ENCODE results near the gene GALNT15.

The GALNT15 gene

DNA sequence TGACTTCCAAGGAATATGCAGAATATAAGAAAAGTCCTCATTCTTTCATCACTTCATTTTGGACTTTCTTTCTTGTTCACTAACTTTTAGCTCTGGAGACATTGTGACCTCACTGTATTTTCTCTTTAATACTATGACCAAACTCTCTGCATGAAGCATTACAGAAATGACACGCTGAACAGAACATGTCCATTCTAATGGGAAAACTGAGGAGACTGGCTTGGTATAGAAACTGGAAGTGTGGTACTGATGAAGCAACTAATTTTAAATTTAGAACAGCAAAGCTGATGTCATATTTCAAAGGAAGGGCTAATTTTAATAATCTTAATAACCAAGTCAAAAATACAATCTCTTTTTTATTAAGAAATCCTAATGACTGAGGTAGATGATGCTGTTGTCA lies 85.6 kb downstream of the GALNT15 start:
- H3K9me3 ChIP-seq (ENCODE audit: control insufficient read depth, insufficient read depth, low read length) = no peaks in the 10 kb centered on the region
- peaks cover 4% of the 10 kb centered on the region; the same call in 1 of the 2 replicates for H3K36me3 ChIP-seq (ENCODE audit: control insufficient read depth, insufficient read depth, low read length)
- no peaks in the 10 kb centered on the region for H3K4me1 ChIP-seq (ENCODE audit: control insufficient read depth, insufficient read depth, low read length)
- H3K27ac ChIP-seq (ENCODE audit: low read length) = no peak overlapping the region
- WGBS (ENCODE audit: insufficient coverage, insufficient read length) = no CpG with 5 or more reads among the region's 1 CpG
- H3K4me3 ChIP-seq (ENCODE audit: low read length) = no peak overlapping the region
- no peak for DNase-seq (ENCODE audit: low read depth, low spot score)
- H3K27me3 ChIP-seq (ENCODE audit: control insufficient read depth, insufficient read depth, low read length) = no peaks in the 10 kb centered on the region

DNA sequence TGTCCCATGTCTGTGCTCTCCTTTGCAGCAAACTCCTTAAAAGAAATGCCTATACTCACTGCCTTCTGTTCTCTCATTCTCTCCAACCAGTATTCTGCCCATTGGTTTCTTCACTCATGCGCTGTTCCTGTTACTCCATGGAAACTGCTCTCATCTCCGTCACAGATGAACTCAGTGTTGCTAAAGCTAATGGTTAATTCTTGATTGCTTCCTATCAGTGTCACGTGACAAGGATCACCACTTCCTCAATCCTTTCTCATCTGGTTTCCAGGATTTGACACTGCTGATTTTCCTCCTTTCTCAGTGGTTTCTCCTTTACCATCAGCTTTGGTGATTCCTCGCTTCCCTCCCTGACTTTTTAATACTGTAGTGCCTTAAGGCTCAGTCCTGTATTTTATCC lies 87.7 kb downstream of the GALNT15 start:
- no peaks in the 10 kb centered on the region for H3K4me1 ChIP-seq (ENCODE audit: control insufficient read depth, insufficient read depth, low read length)
- no peak overlapping the region for H3K4me3 ChIP-seq (ENCODE audit: low read length)
- H3K9me3 ChIP-seq (ENCODE audit: control insufficient read depth, insufficient read depth, low read length) = no peaks in the 10 kb centered on the region
- H3K27ac ChIP-seq (ENCODE audit: low read length) = no peak overlapping the region
- H3K27me3 ChIP-seq (ENCODE audit: control insufficient read depth, insufficient read depth, low read length) = no peaks in the 10 kb centered on the region
- no CpG with 5 or more reads among the region's 4 CpGs for WGBS (ENCODE audit: insufficient coverage, insufficient read length)
- H3K36me3 ChIP-seq (ENCODE audit: control insufficient read depth, insufficient read depth, low read length) = peaks cover 4% of the 10 kb centered on the region; the same call in 1 of the 2 replicates
- DNase-seq (ENCODE audit: low read depth, low spot score) = no peak

DNA sequence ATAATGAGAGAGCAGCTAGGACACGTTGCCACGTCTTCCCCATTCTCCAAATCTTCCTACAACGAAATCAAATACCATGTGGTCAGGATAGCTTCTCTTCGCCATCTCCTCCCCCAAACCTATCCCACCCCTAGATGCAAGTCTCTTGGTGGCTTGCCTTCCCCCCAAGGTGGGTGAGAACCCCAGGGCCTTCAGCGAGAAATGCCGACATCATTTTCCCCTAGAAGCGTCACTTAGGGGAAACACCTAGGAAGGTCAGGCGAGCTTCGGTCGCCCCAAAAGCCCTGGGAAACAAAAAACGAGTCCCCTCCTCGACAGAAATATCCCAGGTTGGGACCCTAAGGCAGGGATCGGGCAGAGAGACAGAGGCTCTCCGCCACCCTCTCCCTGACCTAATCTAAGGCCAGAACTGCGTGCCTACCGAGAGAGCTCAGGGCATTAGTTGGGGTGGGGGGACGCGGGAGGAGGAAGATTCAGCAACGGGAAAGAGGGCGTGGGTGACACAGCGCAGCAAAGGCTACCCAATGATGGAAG lies 89.8 kb downstream of the GALNT15 start:
- peaks cover 4% of the 10 kb centered on the region; the same call in 1 of the 2 replicates for H3K36me3 ChIP-seq (ENCODE audit: control insufficient read depth, insufficient read depth, low read length)
- no peak for DNase-seq (ENCODE audit: low read depth, low spot score)
- no peaks in the 10 kb centered on the region for H3K4me1 ChIP-seq (ENCODE audit: control insufficient read depth, insufficient read depth, low read length)
- H3K9me3 ChIP-seq (ENCODE audit: control insufficient read depth, insufficient read depth, low read length) = no peaks in the 10 kb centered on the region
- no peak overlapping the region for H3K27ac ChIP-seq (ENCODE audit: low read length)
- no peaks in the 10 kb centered on the region for H3K27me3 ChIP-seq (ENCODE audit: control insufficient read depth, insufficient read depth, low read length)
- no CpG with 5 or more reads among the region's 21 CpGs for whole genome bisulfite sequencing (ENCODE audit: insufficient coverage, insufficient read length)
- peak overlapping the region; percentile 93 for H3K4me3 ChIP-seq (ENCODE audit: low read length)

DNA sequence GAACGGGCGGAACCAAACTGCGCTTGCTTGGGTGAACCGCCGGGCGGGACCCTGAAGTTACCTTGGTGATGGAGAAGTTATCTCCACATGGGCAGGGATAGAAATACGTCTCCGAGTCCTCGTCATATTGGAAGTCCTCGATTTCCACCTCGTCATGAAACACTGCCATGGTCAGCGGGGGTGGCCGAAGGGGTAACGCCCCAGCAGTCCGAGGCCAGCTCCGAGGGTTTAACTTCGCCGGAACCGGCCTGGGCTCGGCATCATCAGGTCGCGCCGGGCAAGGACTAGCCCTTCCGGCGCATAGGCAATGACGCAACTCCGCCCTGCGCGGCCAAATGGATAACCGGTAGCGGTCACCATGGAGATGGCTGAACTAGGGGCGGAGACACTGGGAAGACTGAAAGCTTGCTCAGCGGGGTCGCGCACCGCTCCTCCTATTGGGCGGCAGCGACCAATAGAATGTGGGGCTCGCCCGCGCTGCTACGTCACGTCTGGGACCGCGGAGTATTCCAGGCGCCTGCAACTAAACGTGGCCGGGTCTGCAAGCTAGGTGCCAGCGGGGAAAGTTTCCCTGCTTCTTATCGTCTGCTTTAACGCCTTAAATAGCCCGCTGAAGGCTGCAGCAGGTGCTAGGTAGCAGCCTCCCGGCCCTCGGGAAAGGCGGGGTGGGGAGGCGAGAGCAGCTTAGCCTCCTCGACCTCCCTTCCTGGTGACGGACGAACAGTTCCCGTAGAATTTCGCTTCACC lies 90.4 kb downstream of the GALNT15 start, which contains the start of the genes DPH3 and OXNAD1:
TSS of gene DPH3 (minus strand) at position 236 of the 747 bp plus-strand sequence. CDS start at position 169, 67 bp downstream.
TSS of gene OXNAD1 (plus strand) at position 505 of the 747 bp plus-strand sequence. CDS start 5,741 bp downstream, outside the sequence.
- Histone ChIP-seq H3K36me3 (ENCODE audit: control insufficient read depth, insufficient read depth, low read length) (peaks cover under 1% of the 10 kb centered on the region; the same call in 1 of the 2 replicates), H3K9me3 (ENCODE audit: control insufficient read depth, insufficient read depth, low read length) (no peaks in the 10 kb centered on the region), H3K4me1 (ENCODE audit: control insufficient read depth, insufficient read depth, low read length) (no peaks in the 10 kb centered on the region), H3K4me3 (ENCODE audit: low read length) (peak within 1 kb of the TSS; percentile 93), H3K27me3 (ENCODE audit: control insufficient read depth, insufficient read depth, low read length) (no peaks in the 10 kb centered on the region), H3K27ac (ENCODE audit: low read length) (no peak within 1 kb of the TSS)
- no CpG with 5 or more reads among the region's 61 CpGs for WGBS (ENCODE audit: insufficient coverage, insufficient read length)
- peak; percentile 99 for DNase-seq (ENCODE audit: low read depth, low spot score)

DNA sequence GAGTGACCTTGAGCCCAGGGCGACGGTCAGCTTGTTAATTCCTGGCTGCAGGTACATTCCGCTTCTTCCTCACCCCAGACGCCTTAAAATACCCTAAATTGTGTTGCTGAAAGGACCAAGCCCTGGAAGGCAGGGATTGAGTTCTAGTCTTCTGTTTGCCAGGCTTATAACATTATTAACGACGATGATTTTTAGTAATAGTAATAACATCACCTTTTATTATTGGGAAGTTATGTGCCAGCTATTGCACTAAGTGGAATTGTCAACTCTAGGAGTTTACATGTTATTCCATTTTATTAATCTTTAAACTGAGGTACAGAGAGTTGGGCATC lies 90.9 kb downstream of the GALNT15 start:
- Histone ChIP-seq H3K4me1 (ENCODE audit: control insufficient read depth, insufficient read depth, low read length) (no peaks in the 10 kb centered on the region), H3K27ac (ENCODE audit: low read length) (no peak overlapping the region), H3K36me3 (ENCODE audit: control insufficient read depth, insufficient read depth, low read length) (no peaks in the 10 kb centered on the region; the same call in 1 of the 2 replicates), H3K27me3 (ENCODE audit: control insufficient read depth, insufficient read depth, low read length) (no peaks in the 10 kb centered on the region), H3K9me3 (ENCODE audit: control insufficient read depth, insufficient read depth, low read length) (no peaks in the 10 kb centered on the region), H3K4me3 (ENCODE audit: low read length) (peak overlapping the region; percentile 93)
- whole genome bisulfite sequencing (ENCODE audit: insufficient coverage, insufficient read length) = no CpG with 5 or more reads among the region's 6 CpGs
- no peak for DNase-seq (ENCODE audit: low read depth, low spot score)

DNA sequence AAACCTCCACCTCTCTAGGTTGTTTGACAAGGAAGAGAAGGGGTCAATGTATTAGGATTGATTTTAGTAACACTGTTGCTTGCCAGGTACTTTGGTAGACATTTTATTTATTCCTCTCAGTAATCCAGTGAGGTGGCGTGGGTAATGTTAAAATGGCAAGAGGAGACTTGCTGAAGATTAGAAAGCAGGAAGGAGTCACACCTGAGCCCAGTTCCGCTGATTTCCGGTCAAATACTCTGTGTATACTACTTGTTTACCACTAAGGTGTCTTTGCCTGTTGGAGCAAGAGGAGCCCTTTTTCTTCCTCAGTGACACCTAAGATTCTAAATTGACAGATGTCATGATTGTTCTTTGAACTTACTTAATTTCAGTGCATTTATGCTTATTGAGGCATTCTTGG lies 92.2 kb downstream of the GALNT15 start:
- no peak overlapping the region for H3K4me3 ChIP-seq (ENCODE audit: low read length)
- no peaks in the 10 kb centered on the region for H3K27me3 ChIP-seq (ENCODE audit: control insufficient read depth, insufficient read depth, low read length)
- H3K9me3 ChIP-seq (ENCODE audit: control insufficient read depth, insufficient read depth, low read length) = no peaks in the 10 kb centered on the region
- no CpG with 5 or more reads among the region's 3 CpGs for WGBS (ENCODE audit: insufficient coverage, insufficient read length)
- peaks cover 7% of the 10 kb centered on the region; the same call in 1 of the 2 replicates for H3K36me3 ChIP-seq (ENCODE audit: control insufficient read depth, insufficient read depth, low read length)
- no peak for DNase-seq (ENCODE audit: low read depth, low spot score)
- H3K27ac ChIP-seq (ENCODE audit: low read length) = no peak overlapping the region
- H3K4me1 ChIP-seq (ENCODE audit: control insufficient read depth, insufficient read depth, low read length) = no peaks in the 10 kb centered on the region

DNA sequence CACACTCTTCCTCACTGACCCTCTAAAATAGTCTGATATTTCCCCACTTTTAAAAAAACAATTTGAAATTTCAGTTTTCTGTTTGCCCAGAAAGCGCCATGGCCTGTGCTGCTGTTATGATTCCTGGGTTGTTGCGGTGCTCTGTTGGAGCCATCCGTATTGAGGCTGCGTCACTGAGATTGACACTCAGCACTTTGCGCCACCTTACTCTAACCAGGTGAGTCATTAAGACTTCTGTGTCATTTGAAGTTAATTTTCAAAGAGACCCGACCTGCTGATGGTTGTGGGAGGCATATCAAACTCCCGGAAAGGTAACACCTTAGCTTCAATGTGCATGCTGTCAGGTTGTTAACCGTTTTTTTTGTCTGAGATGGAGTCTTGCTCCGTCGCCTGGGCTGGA lies 96.4 kb downstream of the GALNT15 start:
- no CpG with 5 or more reads among the region's 10 CpGs for WGBS (ENCODE audit: insufficient coverage, insufficient read length)

DNA sequence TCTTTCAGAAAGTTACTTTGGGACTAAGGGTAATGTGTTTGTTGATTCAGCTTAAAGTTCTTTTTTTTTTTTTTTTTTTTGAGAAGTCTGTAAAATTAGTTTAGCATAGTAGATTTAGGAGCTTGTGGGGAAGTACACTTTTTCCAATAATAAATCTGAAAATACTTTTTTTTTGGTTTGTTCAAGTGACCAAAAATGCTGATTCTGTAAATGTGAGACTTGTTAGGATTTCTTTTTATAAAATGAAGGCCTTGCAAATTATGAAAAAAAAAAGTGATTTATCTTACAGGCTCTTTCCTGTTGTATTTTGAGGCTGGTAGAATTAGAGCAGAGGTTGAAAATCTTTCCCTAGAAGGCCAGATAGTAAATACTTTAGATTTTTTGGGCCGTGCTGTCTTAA lies 98.1 kb downstream of the GALNT15 start:
- Histone ChIP-seq H3K4me1 (ENCODE audit: control insufficient read depth, insufficient read depth, low read length) (no peaks in the 10 kb centered on the region), H3K27ac (ENCODE audit: low read length) (no peak overlapping the region), H3K9me3 (ENCODE audit: control insufficient read depth, insufficient read depth, low read length) (no peaks in the 10 kb centered on the region), H3K27me3 (ENCODE audit: control insufficient read depth, insufficient read depth, low read length) (no peaks in the 10 kb centered on the region), H3K36me3 (ENCODE audit: control insufficient read depth, insufficient read depth, low read length) (peaks cover 7% of the 10 kb centered on the region; the same call in 1 of the 2 replicates), H3K4me3 (ENCODE audit: low read length) (no peak overlapping the region)
- no CpG with 5 or more reads among the region's 1 CpG for WGBS (ENCODE audit: insufficient coverage, insufficient read length)
- no peak for DNase-seq (ENCODE audit: low read depth, low spot score)

More for the DNA sequence above, 96.4 kb downstream of the GALNT15 start:
- Histone ChIP-seq H3K36me3 (ENCODE audit: control insufficient read depth, insufficient read depth, low read length) (peaks cover 7% of the 10 kb centered on the region; the same call in 1 of the 2 replicates), H3K4me3 (ENCODE audit: low read length) (no peak overlapping the region), H3K27ac (ENCODE audit: low read length) (no peak overlapping the region), H3K27me3 (ENCODE audit: control insufficient read depth, insufficient read depth, low read length) (no peaks in the 10 kb centered on the region), H3K4me1 (ENCODE audit: control insufficient read depth, insufficient read depth, low read length) (no peaks in the 10 kb centered on the region), H3K9me3 (ENCODE audit: control insufficient read depth, insufficient read depth, low read length) (no peaks in the 10 kb centered on the region)
- DNase-seq (ENCODE audit: low read depth, low spot score) = no peak

DNA sequence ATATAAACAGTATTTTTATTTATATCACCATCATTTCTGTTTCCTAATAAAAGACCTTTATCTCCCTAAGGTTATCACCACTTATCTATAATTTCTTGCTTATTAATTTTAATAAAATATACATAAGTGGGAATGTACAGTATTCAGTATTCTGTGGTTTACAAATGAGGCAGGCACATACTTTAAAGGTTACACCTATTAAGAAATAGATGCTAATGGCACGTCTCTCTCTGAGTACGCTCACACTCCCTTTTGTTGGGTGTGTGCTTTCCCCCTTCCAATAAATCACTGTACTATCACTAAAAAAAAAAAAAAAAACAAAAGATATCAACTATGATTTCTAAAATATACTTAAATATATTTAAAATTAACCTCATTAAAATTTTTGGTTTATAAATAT lies 99.4 kb downstream of the GALNT15 start:
- WGBS (ENCODE audit: insufficient coverage, insufficient read length) = no CpG with 5 or more reads among the region's 2 CpGs
- Histone ChIP-seq H3K27me3 (ENCODE audit: control insufficient read depth, insufficient read depth, low read length) (no peaks in the 10 kb centered on the region), H3K36me3 (ENCODE audit: control insufficient read depth, insufficient read depth, low read length) (peaks cover 7% of the 10 kb centered on the region; the same call in 1 of the 2 replicates)

DNA sequence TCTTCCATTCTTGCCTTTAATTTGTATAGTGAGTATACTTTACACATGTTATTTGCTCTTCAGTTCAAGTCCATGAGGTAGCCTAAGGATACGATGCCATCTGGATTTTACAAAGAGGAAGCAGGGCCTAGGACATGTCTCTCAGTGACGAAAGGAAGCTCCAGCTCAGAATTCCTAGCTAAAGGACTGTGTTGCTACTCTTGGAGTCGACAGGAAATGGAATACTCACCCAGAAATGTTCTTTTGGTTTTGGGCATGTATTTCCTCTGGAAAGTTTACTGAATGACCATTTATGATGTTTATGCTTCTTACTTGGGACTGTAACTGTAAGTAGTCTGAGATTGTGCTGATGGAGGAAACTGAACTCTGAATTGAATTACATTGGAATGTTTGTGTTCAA lies 103.0 kb downstream of the GALNT15 start:
- no peak overlapping the region for H3K4me3 ChIP-seq (ENCODE audit: low read length)
- no peak for DNase-seq (ENCODE audit: low read depth, low spot score)
- no peaks in the 10 kb centered on the region for H3K27me3 ChIP-seq (ENCODE audit: control insufficient read depth, insufficient read depth, low read length)
- no peaks in the 10 kb centered on the region for H3K4me1 ChIP-seq (ENCODE audit: control insufficient read depth, insufficient read depth, low read length)
- WGBS (ENCODE audit: insufficient coverage, insufficient read length) = no CpG with 5 or more reads among the region's 3 CpGs
- no peak overlapping the region for H3K27ac ChIP-seq (ENCODE audit: low read length)
- no peaks in the 10 kb centered on the region for H3K9me3 ChIP-seq (ENCODE audit: control insufficient read depth, insufficient read depth, low read length)
- no peaks in the 10 kb centered on the region for H3K36me3 ChIP-seq (ENCODE audit: control insufficient read depth, insufficient read depth, low read length)

More for the DNA sequence above, 99.4 kb downstream of the GALNT15 start:
- no peaks in the 10 kb centered on the region for H3K9me3 ChIP-seq (ENCODE audit: control insufficient read depth, insufficient read depth, low read length)
- no peaks in the 10 kb centered on the region for H3K4me1 ChIP-seq (ENCODE audit: control insufficient read depth, insufficient read depth, low read length)
- DNase-seq (ENCODE audit: low read depth, low spot score) = no peak
- H3K4me3 ChIP-seq (ENCODE audit: low read length) = no peak overlapping the region
- no peak overlapping the region for H3K27ac ChIP-seq (ENCODE audit: low read length)
